Stimulated activated CD4-positive, alpha-beta T cell treated with anti-CD3 and anti-CD28 coated beads, Interleukin-4, amount 100 ng/mL, for 1 hour (primary cell): ENCODE results near the gene CLCN2.

Experiments used
- DNase-seq: peaks from one replicate; pipeline ENCODE4 v3.0.0-alpha.2; 2020

CLCN2 gene

DNA sequence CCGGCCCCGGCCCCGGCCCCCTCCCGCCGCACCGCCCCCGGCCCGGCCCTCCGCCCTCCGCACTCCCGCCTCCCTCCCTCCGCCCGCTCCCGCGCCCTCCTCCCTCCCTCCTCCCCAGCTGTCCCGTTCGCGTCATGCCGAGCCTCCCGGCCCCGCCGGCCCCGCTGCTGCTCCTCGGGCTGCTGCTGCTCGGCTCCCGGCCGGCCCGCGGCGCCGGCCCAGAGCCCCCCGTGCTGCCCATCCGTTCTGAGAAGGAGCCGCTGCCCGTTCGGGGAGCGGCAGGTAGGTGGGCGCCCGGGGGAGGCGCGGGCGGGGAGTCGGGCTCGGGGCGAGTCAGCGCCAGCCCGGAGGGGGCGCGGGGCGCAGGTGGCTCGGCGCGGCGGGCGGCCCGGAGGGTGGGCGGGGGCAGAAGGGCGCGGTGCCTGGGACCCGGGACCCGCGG is 18.8 kb upstream of the CLCN2 start:
- peak; percentile 34 for DNase-seq

DNA sequence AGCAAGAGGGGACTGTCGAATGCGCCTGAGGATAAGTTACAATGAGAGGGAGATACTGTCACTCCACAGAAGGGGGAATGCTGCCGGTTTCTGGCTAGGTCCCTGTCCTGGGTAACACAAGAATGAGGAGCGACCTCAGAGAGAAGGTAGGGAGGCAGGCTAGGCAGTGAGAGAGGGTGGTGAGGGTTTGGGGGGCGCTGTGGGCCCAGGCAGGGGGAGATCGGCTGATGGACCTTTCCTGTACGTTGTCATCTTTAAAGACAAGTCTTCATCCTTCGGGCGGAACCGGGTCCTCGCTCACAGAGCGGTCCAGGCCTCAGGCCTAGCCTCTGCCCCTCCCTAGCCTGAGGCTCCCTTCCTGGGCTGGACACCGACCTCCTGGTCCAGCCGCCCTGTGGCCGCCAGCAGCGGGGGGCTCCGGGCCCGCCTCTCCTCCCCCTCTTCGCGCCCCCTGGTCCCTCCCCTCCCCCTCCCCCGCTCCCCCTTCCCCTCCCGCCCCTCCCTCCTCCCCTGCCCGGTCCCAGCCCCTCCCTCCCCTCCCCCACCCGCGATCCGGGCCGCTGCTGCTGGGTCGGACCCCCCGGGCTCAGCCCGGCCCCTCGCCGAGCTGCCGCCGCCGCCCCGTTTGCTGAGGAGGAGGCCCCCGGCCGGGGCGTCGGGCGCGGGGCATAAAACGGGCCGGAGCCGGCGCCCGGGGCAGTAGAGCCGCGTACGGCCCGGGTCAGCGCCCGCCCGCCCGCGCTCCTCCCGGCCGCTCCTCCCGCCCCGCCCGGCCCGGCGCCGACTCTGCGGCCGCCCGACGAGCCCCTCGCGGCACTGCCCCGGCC is 18.2 kb upstream of the CLCN2 start, which contains the start of gene CHRD:
TSS of gene CHRD (plus strand) at position 697 of the 827 bp plus-strand sequence. CDS start 265 bp downstream, outside the sequence.
- DNase-seq = no peak

DNA sequence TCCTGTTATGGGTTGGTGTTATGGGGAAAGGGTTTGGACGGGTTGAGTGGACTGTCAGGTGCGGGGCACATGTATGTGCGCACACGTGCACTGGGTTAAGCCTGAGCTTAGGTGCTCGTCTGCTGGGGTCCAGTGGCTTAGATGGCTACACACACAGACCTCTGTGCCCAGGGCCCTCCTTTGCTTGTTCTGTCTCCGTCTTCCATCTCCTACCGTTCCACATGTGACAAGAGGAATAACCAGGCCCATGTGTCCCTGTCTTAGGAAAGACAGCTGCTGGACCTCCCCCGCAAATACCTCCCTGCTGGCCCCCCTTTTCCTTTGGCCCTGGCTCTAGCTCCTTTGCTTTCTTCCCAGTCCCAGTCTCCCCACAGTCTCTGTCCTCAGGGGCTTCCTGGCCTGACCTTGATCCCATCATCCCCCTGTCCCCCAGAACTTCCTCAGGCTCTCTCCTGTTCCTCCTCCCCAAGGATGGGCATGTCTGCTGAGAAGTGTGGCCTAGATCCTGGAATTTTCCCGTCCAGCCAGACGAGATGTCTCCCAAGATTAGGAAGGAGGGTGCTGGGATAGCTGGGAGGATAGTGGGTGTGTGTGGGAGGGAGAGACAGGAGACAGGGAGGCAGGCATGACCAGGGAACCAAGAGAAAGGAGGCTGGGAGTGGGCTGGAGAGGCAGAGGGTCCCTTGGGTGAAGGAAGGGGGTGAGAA is 17.4 kb upstream of the CLCN2 start:
- DNase-seq = no peak

GRCh38 chr3:184377882-184378445 is 16.6 kb upstream of the CLCN2 start, which contains the start of gene THPO:
Gene THPO, minus strand, starts transcription at chr3:184378207. Its CDS starts 1,948 bp downstream, at chr3:184376259.
- DNase-seq = no peak

DNA sequence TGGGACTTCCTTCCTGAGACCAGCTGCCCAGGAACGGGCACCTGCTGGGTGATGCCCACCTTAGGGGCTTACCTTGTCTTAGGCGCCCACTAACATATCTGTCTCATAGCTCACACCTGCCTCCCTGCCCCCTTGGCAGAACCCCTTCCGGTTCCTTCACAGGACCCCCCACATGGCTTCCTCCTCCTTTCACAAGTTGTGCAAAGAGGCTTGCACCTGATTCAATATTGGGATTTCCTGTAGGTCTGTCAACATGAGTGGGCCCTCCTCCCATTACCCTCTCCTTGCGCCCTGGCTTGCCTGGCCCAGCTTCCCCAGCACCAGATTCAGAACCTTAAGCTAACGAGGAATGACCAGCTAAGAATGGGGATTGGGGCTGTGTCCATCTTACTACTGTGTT is 16.0 kb upstream of the CLCN2 start:
- no peak for DNase-seq

- no peak for DNase-seq
Observed at GRCh38 chr3:184375747-184376461, 14.5 kb upstream of the CLCN2 start.

DNA sequence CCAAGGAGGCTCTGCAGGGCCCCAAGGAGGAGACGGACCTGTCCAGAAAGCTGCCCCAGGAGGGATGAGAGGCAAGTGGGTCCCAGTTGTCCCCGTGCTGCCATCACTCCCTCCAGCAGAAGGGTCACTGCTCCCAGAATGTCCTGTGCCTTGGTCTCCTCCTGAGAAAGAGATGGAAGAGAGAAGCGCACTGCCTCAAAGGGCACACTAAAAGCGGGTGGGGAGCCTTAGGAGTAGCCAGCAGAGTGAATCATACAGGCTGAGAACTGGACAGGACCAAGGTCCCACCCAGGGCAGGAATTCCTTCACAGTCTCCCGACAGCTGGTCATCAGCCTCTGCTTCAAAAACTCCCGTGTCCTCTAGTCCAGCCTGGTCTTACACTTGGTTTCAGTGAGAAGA is 12.0 kb upstream of the CLCN2 start:
- DNase-seq = no peak

- DNase-seq = no peak
Observed at GRCh38 chr3:184372911-184373310, 11.5 kb upstream of the CLCN2 start.

- no peak for DNase-seq
Observed at GRCh38 chr3:184372296-184372821, 11.0 kb upstream of the CLCN2 start.

GRCh38 chr3:184371570-184372018 is 10.2 kb upstream of the CLCN2 start:
- peak; percentile 57 for DNase-seq

GRCh38 chr3:184368586-184369183 is 7.3 kb upstream of the CLCN2 start:
- no peak for DNase-seq

DNA sequence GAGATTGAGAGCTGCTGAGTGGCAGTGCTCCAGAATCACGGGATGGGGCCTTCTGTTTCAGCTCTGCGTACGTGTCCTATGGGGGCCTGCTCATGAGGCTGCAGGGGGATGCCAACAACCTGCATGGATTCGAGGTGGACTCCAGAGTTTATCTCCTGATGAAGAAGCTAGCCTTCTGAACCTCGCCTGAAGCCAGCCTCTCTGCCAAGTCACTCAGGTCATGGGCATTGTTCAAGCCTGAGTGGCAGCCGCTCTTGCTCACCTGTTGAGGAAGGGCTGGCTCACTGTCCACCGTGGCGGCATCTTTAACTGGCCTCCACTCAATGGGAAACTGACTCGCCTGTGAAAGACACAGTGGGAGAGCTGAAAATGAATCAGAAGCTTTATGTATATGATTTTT is 6.7 kb upstream of the CLCN2 start:
- DNase-seq = no peak

- no peak for DNase-seq
Observed at GRCh38 chr3:184366619-184367289, 5.3 kb upstream of the CLCN2 start.

DNA sequence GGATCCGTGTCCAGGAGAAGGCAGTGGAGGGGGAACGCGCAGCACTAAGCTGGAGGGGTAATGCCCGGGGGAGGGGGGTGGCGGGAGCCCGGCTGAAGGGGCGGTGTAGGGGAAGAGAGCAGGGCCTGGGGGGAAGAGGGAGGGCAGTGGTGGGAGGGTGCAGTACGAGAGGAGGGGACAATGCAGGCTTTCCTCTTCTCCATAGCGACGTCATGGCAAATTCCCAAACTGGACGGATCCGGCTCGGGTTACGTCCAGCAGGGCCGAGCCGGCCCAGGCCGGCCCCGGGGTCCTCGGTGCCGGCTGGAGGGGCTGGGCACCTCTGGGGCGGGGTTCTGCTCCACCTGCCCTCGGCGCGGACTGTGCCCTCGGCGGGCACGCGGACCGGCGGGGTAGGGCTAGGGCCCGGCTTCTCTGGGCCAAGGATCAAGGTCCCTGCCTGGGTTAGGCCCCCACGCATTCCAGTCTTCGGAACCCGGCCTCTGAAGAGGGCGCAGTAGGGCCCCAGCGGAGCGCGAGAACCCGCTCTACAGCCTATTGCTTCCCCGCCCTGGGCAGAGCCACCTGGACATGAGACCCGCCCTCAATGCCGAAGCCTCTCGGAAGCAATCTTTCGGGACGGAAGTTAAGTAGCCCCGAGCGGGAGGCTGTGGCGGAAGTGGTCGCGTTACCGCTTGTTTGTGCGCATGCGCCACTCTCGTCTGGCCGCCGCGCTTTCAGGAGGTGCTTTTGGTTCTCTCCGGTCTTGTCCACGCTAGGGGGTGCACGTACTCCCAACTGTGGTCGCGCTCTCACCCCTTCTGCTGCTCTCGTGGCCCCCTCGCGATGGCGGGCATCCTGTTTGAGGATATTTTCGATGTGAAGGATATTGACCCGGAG is 1.5 kb upstream of the CLCN2 start:
- peak; percentile 91 for DNase-seq

GRCh38 chr3:184361932-184362667 is 695 bp upstream of the CLCN2 start:
- peak; percentile 48 for DNase-seq

DNA sequence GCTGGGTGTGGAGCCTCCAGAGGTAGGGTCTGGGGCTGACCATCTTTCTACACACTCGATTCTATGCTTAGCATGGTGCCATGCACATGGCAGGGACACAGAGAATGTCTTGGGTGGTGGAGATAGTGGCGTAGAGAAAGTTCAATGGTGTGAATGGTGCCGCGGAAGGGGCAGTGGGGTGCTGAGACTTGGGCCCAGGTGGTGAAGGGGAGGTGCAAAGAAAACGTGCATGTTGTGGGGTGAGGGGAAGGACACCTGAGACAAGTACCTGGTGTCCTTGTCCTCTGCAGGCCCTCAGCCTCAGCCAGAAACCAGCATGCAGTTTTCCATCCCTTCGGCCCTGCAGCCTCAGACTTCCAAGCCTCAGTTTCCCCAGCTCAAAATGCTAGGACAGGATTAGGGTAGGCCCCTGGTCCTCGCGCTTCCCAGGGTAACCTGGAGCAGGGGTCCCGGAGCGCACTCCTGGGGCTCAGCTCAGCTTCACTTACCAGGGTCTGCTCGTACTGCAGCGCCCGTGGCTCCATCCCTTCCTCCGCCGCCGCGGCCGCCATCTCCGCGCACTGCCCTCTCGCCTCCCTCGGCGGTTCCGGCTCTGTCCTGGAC is 375 bp downstream of the CLCN2 start:
- DNase-seq = no peak

GRCh38 chr3:184360070-184360928 is 1.1 kb downstream of the CLCN2 start:
- DNase-seq = no peak

DNA sequence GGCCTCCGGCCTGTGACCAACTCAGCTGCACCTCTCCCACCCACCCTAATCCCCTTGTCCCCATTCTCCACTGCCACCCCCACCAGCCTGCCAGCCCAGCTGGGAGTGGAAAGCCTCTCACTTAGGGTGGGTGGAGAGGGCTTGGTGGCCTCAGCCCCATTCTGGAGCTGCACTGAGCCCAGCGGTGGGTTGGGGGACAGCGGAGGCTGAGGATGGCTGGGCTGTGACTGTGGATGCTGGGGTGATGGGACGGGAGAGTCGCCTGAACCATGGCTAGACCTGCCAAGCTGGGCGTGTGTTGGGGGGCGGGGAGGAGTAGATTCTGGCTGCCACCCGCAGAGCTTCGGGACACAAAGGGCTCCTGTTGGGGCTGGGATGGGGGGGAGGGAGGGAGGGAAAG is 1.8 kb downstream of the CLCN2 start:
- no peak for DNase-seq
